ENCODE data around the gene TOPAZ1.
"Not testable (repeated sequence)": the region's sequence is repeated elsewhere in the genome, so short reads cannot be mapped to it uniquely, and the experiment has no call there.

The TOPAZ1 gene

DNA sequence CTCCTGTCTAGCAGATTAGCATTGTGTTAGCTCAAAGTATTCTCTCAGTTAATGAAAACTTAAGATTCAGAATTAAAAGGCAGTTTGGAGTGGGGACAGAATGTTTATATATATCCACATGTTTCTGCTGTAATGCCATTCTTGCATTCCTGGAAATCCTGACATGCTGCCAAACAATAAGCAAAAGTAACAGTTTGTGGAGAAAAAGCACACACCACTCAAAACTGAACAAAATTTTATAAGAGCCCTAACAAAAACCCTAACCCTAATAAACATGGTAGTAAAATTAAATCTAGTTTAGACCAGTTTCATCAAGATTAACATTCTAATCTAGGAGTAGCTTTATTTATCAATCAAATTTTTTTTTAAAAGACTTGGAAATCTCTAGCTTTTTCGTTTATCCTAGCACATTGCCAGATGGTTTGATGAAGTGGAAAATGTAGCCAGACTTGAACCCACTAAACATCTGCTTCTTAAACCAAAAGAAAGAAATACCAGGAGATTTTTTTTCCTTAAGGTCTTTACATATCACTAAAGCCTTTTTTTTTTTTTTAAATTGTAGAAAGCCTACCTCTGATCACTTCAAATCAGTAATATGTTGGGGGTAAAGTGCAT lies 100.6 kb downstream of the TOPAZ1 start:
- Histone ChIP-seq H3K9me3 (ENCODE audit: control insufficient read depth, low read length) (no peaks in the 10 kb centered on the region), H3K27ac (ENCODE audit: insufficient read depth, low read depth, low read length, poor library complexity, severe bottlenecking) (no peak overlapping the region), H3K4me3 (ENCODE audit: insufficient read depth, low read depth, low read length) (no peak overlapping the region), H3K27me3 (ENCODE audit: control insufficient read depth, insufficient read depth, low read length, poor library complexity, severe bottlenecking) (no peaks in the 10 kb centered on the region), H3K36me3 (ENCODE audit: control insufficient read depth, insufficient read depth, low read length) (no peaks in the 10 kb centered on the region), H3K4me1 (ENCODE audit: control insufficient read depth, insufficient read depth, low read length) (peaks cover 10% of the 10 kb centered on the region)
- WGBS, 2 experiments = 100% methylated on average over 1 of the region's 1 CpG; no CpG with 5 or more reads in 1 of the 2 experiments

DNA sequence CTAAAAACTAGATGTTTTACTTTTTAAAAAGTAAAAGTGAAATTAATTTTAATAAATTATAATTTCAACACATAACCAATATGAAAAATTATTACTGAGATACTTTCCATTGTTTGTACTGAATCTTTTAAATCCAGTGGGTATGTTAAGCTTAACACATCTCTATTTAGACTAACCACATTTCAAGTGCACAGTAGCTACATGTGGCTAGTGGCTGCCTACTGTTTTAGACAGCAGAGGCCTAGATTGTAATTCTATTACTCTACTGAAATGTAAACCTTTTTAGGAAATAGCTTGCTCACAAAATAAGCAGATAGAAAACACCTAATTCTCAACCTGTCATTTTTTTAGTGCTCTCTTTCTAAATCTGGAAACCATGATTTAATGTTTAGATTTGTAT lies 101.7 kb downstream of the TOPAZ1 start:
- Histone ChIP-seq H3K36me3 (ENCODE audit: control insufficient read depth, insufficient read depth, low read length) (no peaks in the 10 kb centered on the region), H3K9me3 (ENCODE audit: control insufficient read depth, low read length) (no peaks in the 10 kb centered on the region), H3K4me3 (ENCODE audit: insufficient read depth, low read depth, low read length) (no peak overlapping the region), H3K4me1 (ENCODE audit: control insufficient read depth, insufficient read depth, low read length) (peaks cover 6% of the 10 kb centered on the region), H3K27ac (ENCODE audit: insufficient read depth, low read depth, low read length, poor library complexity, severe bottlenecking) (no peak overlapping the region), H3K27me3 (ENCODE audit: control insufficient read depth, insufficient read depth, low read length, poor library complexity, severe bottlenecking) (no peaks in the 10 kb centered on the region)

DNA sequence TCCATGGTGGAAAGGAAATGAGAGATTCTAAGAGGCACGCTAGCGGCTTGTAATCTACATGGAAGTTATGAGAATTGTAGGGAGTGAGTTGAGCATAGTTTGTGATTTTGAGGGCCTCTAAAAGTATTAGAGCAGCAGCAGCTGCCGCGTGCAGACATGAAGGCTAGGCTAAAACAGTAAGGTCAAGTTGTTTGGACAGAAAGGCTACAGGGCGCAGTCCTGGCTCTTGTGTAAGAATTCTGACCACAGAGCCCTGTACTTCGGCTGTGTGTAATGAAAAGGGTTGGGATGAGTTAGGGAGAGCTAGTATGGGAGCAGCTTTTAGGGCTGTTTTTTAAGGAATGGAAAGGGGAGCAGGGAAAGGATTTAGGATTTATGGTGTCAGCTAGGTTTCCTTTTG lies 104.9 kb downstream of the TOPAZ1 start:
- WGBS, 2 experiments = 95 to 96% methylated on average over 6 of the region's 6 CpGs
- not testable (repeated sequence) for H3K9me3 ChIP-seq (ENCODE audit: control insufficient read depth, low read length); H3K27me3 ChIP-seq (ENCODE audit: control insufficient read depth, insufficient read depth, low read length, poor library complexity, severe bottlenecking); H3K4me1 ChIP-seq (ENCODE audit: control insufficient read depth, insufficient read depth, low read length); H3K4me3 ChIP-seq (ENCODE audit: insufficient read depth, low read depth, low read length); H3K27ac ChIP-seq (ENCODE audit: insufficient read depth, low read depth, low read length, poor library complexity, severe bottlenecking); H3K36me3 ChIP-seq (ENCODE audit: control insufficient read depth, insufficient read depth, low read length)

DNA sequence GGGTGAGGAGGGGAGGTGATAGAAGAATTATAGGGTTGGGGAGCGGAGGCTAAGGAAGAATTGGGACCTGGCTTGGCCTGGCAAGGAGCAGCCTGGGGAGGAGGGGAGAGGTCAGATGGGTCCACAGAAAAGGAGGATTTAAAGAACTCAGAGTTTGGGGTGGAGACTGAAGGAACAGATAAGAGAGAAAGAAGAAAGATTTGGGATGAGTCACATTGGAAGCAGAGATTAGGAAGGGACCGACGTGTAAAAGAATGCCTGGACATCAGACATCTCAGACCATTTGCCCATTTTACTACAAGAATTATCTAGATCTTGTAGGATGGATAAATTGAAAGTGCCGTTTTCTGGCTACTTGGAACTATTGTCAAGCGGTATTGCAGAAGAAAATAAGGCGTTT lies 107.3 kb downstream of the TOPAZ1 start:
- Histone ChIP-seq H3K27me3 (ENCODE audit: control insufficient read depth, insufficient read depth, low read length, poor library complexity, severe bottlenecking) (no peaks in the 10 kb centered on the region), H3K36me3 (ENCODE audit: control insufficient read depth, insufficient read depth, low read length) (no peaks in the 10 kb centered on the region), H3K4me3 (ENCODE audit: insufficient read depth, low read depth, low read length) (no peak overlapping the region), H3K27ac (ENCODE audit: insufficient read depth, low read depth, low read length, poor library complexity, severe bottlenecking) (no peak overlapping the region), H3K4me1 (ENCODE audit: control insufficient read depth, insufficient read depth, low read length) (no peaks in the 10 kb centered on the region), H3K9me3 (ENCODE audit: control insufficient read depth, low read length) (peaks cover 2% of the 10 kb centered on the region)
- WGBS, 2 experiments = 94 to 98% methylated on average over 4 to 6 of the region's 6 CpGs

DNA sequence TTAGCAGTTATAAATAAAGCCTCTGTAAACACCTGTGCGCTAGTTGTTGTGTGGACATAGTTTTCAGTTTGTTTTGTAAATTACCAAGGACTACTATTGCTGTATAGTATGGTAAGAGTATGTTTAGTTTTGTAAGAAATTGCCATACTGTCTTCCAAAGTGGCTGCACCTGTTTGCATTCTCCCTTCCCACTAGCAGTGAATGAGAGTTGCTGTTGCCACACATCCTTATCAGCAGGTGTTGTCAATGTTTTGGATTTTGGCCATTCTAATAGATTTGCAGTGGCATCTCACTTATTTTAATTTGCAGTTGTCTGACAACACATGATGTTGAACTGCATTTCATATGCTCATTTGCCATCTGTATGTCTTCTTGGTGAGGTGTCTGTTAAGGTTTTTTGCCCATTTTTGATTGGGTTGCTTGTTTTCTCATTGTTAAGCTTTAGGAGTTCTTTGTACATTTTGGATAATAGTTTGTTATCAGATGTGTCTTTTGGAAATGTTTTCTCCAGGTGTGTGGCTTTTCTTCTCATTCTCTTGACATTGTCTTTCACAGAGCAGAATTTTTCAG lies 111.8 kb downstream of the TOPAZ1 start:
- Histone ChIP-seq H3K27ac (ENCODE audit: insufficient read depth, low read depth, low read length, poor library complexity, severe bottlenecking) (no peak overlapping the region), H3K9me3 (ENCODE audit: control insufficient read depth, low read length) (peaks cover 2% of the 10 kb centered on the region), H3K4me3 (ENCODE audit: insufficient read depth, low read depth, low read length) (no peak overlapping the region), H3K36me3 (ENCODE audit: control insufficient read depth, insufficient read depth, low read length) (no peaks in the 10 kb centered on the region), H3K4me1 (ENCODE audit: control insufficient read depth, insufficient read depth, low read length) (no peaks in the 10 kb centered on the region), H3K27me3 (ENCODE audit: control insufficient read depth, insufficient read depth, low read length, poor library complexity, severe bottlenecking) (no peaks in the 10 kb centered on the region)
- WGBS, 2 experiments = 95% methylated on average over 1 of the region's 1 CpG

DNA sequence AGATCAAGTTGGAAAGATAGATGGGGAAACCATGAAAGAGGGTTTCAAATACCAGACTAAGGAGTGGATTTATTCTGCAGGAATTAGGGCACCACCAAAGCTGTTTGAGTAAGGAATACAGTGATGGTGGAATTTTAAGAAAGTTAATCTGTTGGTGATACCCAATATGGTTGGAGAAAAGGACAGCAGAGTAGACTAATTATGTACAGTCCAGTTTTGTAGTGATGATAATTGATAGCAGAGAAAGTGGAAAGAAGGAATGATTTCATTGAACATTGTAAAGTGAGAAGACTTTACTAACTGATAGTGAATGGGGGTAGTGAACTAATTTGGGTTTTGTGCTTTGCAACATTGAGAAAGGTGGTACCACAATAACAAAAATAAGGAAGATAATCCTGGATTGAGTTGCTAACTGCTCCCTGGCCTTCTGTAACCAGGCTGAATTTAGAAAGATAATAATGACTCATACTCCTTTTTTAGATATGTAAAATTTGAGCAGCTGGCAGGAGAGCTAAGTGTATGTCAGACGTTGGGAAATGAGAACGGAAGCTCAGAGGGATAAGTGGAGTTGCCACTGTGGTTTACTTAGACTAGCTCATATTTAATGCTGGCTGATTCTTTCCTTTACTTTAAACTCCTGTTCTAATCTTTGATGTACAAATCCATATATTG lies 113.8 kb downstream of the TOPAZ1 start:
- Histone ChIP-seq H3K36me3 (ENCODE audit: control insufficient read depth, insufficient read depth, low read length) (no peaks in the 10 kb centered on the region), H3K27ac (ENCODE audit: insufficient read depth, low read depth, low read length, poor library complexity, severe bottlenecking) (no peak overlapping the region), H3K4me1 (ENCODE audit: control insufficient read depth, insufficient read depth, low read length) (peaks cover 16% of the 10 kb centered on the region), H3K27me3 (ENCODE audit: control insufficient read depth, insufficient read depth, low read length, poor library complexity, severe bottlenecking) (no peaks in the 10 kb centered on the region), H3K9me3 (ENCODE audit: control insufficient read depth, low read length) (peaks cover 2% of the 10 kb centered on the region), H3K4me3 (ENCODE audit: insufficient read depth, low read depth, low read length) (no peak overlapping the region)
- 78 to 83% methylated on average over 2 of the region's 2 CpGs for WGBS, 2 experiments

DNA sequence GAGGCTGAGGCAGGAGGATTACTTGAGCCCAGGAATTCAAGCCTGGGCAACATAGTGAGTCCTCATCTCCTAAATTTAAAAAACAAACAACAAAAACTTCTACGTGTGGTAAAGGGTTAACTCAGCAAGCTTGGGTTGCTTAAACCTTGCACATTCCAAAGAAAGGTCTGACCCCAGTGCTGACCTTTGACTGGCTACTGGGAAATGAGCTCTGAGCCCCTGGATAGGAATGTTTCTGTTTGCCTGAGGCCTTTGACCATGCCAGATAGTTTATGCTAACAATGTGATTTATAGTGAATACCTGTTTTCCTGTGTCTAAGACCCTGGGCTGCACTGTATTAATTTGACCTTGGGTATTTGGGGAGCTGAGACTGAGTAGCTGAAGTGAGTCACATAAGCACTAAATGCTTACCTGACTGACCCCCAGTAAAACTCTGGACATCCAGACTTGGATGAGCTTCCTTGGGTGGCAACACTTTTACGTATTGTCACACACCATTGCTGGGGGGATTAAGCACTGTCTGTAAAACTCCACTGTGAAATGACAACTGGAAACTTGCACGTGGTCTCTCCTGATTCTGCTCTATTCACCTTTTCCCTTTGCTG lies 117.6 kb downstream of the TOPAZ1 start:
- no peaks in the 10 kb centered on the region for H3K27me3 ChIP-seq (ENCODE audit: control insufficient read depth, insufficient read depth, low read length, poor library complexity, severe bottlenecking)
- no peak overlapping the region for H3K4me3 ChIP-seq (ENCODE audit: insufficient read depth, low read depth, low read length)
- peaks cover 16% of the 10 kb centered on the region for H3K4me1 ChIP-seq (ENCODE audit: control insufficient read depth, insufficient read depth, low read length)
- H3K27ac ChIP-seq (ENCODE audit: insufficient read depth, low read depth, low read length, poor library complexity, severe bottlenecking) = peak overlapping the region; percentile 90
- H3K36me3 ChIP-seq (ENCODE audit: control insufficient read depth, insufficient read depth, low read length) = no peaks in the 10 kb centered on the region
- WGBS, 2 experiments = 30 to 37% methylated on average over 3 of the region's 3 CpGs
- no peaks in the 10 kb centered on the region for H3K9me3 ChIP-seq (ENCODE audit: control insufficient read depth, low read length)

DNA sequence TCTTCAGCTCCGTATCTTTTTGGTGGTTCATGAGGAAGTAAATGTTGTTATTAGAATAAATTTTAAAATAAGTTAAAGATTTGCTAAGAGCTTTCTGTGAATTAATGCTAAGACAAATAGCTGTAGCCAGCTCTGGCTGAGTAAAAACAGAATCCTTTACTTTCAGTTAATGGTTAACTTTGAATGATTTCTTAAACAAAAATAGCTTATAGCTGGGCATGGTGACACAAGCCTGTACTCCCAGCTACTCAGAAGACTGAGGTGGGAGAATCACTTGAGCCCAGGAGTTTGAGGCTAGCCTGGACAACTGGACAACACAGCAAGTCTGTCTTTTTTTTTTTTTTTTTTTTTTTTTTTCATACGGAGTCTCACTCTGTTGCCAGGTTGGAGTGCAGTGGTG lies 121.9 kb downstream of the TOPAZ1 start:
- no peak overlapping the region for H3K4me3 ChIP-seq (ENCODE audit: insufficient read depth, low read depth, low read length)
- 94 to 95% methylated on average over 2 of the region's 2 CpGs for WGBS, 2 experiments

DNA sequence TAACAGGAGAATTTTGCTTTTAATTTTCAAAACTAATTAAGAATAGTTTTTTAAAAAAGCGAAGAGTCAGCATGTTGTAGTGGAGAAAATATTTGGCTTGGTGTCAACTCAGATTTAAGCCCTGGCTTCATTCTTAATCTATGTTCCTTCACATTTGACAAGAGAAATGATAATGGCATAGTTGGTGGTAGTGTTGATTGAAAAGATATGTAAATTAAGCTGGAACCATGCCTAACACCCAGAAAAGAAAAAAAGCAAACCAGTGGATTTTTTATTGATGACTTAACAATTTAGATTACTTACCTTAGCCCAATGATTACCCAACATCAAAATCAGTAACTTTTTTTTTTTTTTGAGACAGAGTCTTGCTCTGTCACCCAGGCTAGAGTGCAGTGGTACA lies 124.3 kb downstream of the TOPAZ1 start:
- Histone ChIP-seq H3K4me1 (ENCODE audit: control insufficient read depth, insufficient read depth, low read length) (no peaks in the 10 kb centered on the region), H3K9me3 (ENCODE audit: control insufficient read depth, low read length) (no peaks in the 10 kb centered on the region), H3K27ac (ENCODE audit: insufficient read depth, low read depth, low read length, poor library complexity, severe bottlenecking) (no peak overlapping the region), H3K4me3 (ENCODE audit: insufficient read depth, low read depth, low read length) (no peak overlapping the region), H3K36me3 (ENCODE audit: control insufficient read depth, insufficient read depth, low read length) (peaks cover 3% of the 10 kb centered on the region), H3K27me3 (ENCODE audit: control insufficient read depth, insufficient read depth, low read length, poor library complexity, severe bottlenecking) (no peaks in the 10 kb centered on the region)
- WGBS, 2 experiments = 86% methylated on average over 1 of the region's 1 CpG; no CpG with 5 or more reads in 1 of the 2 experiments

More for the DNA sequence above, 121.9 kb downstream of the TOPAZ1 start:
- H3K36me3 ChIP-seq (ENCODE audit: control insufficient read depth, insufficient read depth, low read length) = peaks cover 3% of the 10 kb centered on the region
- peaks cover 16% of the 10 kb centered on the region for H3K4me1 ChIP-seq (ENCODE audit: control insufficient read depth, insufficient read depth, low read length)
- no peaks in the 10 kb centered on the region for H3K27me3 ChIP-seq (ENCODE audit: control insufficient read depth, insufficient read depth, low read length, poor library complexity, severe bottlenecking)
- no peaks in the 10 kb centered on the region for H3K9me3 ChIP-seq (ENCODE audit: control insufficient read depth, low read length)
- H3K27ac ChIP-seq (ENCODE audit: insufficient read depth, low read depth, low read length, poor library complexity, severe bottlenecking) = no peak overlapping the region

DNA sequence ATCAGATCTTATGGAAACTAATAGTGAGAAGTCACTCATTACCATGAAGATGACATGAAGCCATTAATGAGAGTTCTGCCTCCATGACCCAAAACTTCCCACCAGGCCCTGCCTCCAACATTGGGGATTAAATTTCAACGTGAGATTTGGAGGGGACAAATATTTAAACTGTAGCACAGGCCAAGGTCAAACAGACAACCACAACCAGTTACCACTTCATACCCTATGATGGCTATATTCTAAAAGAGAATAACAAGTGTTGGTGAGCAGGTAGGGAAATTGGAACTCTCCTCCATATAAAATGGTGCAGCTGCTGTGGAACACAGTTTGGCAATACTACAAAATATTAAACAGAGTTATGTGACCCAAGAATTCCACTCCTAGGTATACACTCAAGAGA lies 133.8 kb downstream of the TOPAZ1 start:
- Histone ChIP-seq H3K27me3 (ENCODE audit: control insufficient read depth, insufficient read depth, low read length, poor library complexity, severe bottlenecking) (no peaks in the 10 kb centered on the region), H3K4me3 (ENCODE audit: insufficient read depth, low read depth, low read length) (no peak overlapping the region), H3K27ac (ENCODE audit: insufficient read depth, low read depth, low read length, poor library complexity, severe bottlenecking) (no peak overlapping the region), H3K4me1 (ENCODE audit: control insufficient read depth, insufficient read depth, low read length) (no peaks in the 10 kb centered on the region), H3K36me3 (ENCODE audit: control insufficient read depth, insufficient read depth, low read length) (peaks cover 6% of the 10 kb centered on the region), H3K9me3 (ENCODE audit: control insufficient read depth, low read length) (peaks cover 2% of the 10 kb centered on the region)
- 92 to 100% methylated on average over 1 of the region's 1 CpG for WGBS, 2 experiments

Data from ectodermal cell (in vitro differentiated cells).